Stimulated activated CD4-positive, alpha-beta T cell treated with anti-CD3 and anti-CD28 coated beads, Interleukin-2, amount 100 ng/mL, for 4 hours (primary cell): ENCODE measurements around the gene RBM43.
"Not testable (repeated sequence)": the region's sequence is repeated elsewhere in the genome, so short reads cannot be mapped to it uniquely, and the experiment has no call there.

Source experiments
- DNase-seq: peaks from one replicate; pipeline ENCODE4 v3.0.0-alpha.2; 2020; ENCODE audit warnings: low read depth

Gene RBM43

GRCh38 chr2:151268085-151268484 is 6.4 kb upstream of the RBM43 start:
- DNase-seq: no peak

GRCh38 chr2:151267537-151267936 is 5.9 kb upstream of the RBM43 start:
- no peak for DNase-seq

- DNase-seq: no peak
These were observed 4.3 kb upstream of the RBM43 start for GRCh38 chr2:151265991-151266390.

GRCh38 chr2:151264157-151264825 is 2.6 kb upstream of the RBM43 start:
- no peak for DNase-seq

- DNase-seq: no peak
These were observed 966 bp upstream of the RBM43 start for GRCh38 chr2:151262629-151263028.

- no peak for DNase-seq
These were observed 271 bp upstream of the RBM43 start for GRCh38 chr2:151261977-151262291.

- no peak for DNase-seq
These were observed 961 bp downstream of the RBM43 start for GRCh38 chr2:151260573-151261230.

- no peak for DNase-seq
These were observed 3.5 kb downstream of the RBM43 start for GRCh38 chr2:151258121-151258520.

- no peak for DNase-seq
These were observed 9.0 kb downstream of the RBM43 start for GRCh38 chr2:151252646-151253045.

- DNase-seq: no peak
These were observed 10.7 kb downstream of the RBM43 start for GRCh38 chr2:151251012-151251411.

- DNase-seq: no peak
These were observed 14.2 kb downstream of the RBM43 start for GRCh38 chr2:151247432-151247831.

GRCh38 chr2:151246152-151246551 is 15.5 kb downstream of the RBM43 start:
- no peak for DNase-seq

GRCh38 chr2:151243468-151243867 is 18.2 kb downstream of the RBM43 start:
- no peak for DNase-seq

GRCh38 chr2:151241224-151241623 is 20.4 kb downstream of the RBM43 start:
- DNase-seq: no peak

GRCh38 chr2:151240433-151240832 is 21.2 kb downstream of the RBM43 start:
- no peak for DNase-seq

GRCh38 chr2:151239624-151240023 is 22.0 kb downstream of the RBM43 start:
- DNase-seq: no peak

- DNase-seq: peak; percentile 25
These were observed 22.9 kb downstream of the RBM43 start for GRCh38 chr2:151238527-151239487.

GRCh38 chr2:151237422-151238025 is 24.1 kb downstream of the RBM43 start:
- no peak for DNase-seq

- not testable (repeated sequence) for DNase-seq
These were observed 27.9 kb downstream of the RBM43 start for GRCh38 chr2:151233760-151234159.

- DNase-seq: not testable (repeated sequence)
These were observed 28.4 kb downstream of the RBM43 start for GRCh38 chr2:151233288-151233687.

GRCh38 chr2:151230627-151231140 is 31.0 kb downstream of the RBM43 start:
- no peak for DNase-seq

- DNase-seq: no peak
These were observed 32.7 kb downstream of the RBM43 start for GRCh38 chr2:151228847-151229512.
